Endothelial cell of umbilical vein (primary cell): ENCODE results near the gene STX1A. TPM values are rescaled to one million over a fixed set of nuclear protein-coding genes. Genes with fewer than 3 reads are reported as not detected.

Experiments used
- BruUV-seq: library from RNA; stranded (reverse); fragments of 400-500 nt; replicated peaks from 2 replicates; lab custom pipeline; 2021; lab: Mats Ljungman, UMichigan
- CTCF ChIA-PET: fragments of 300-600, 350-600 bp; sonication (Branson Sonifier 250); formaldehyde crosslinking; loops from one replicate; lab custom pipeline; 2021; ENCODE audit warnings: antibody characterized with exemption, inconsistent platforms; lab: Charles Lee
- POLR2A ChIA-PET: fragments of 300-600, 350-600 bp; sonication (Branson Sonifier 250); formaldehyde crosslinking; loops from one replicate; lab custom pipeline; 2021; ENCODE audit warnings: antibody characterized with exemption, inconsistent platforms; lab: Charles Lee
- DNase-seq: peaks from one replicate; pipeline ENCODE4 v3.0.0-alpha.2; 2011; ENCODE audit warnings: low read depth, low spot score
- FAIRE-seq: peaks from 2 replicates; lab custom pipeline; 2011; peaks lifted over from hg19 to GRCh38; lab: Jason Lieb, UNC
- H2AFZ ChIP-seq: 2 replicates; pipeline ENCODE4 v1.6.0; 2012; ENCODE audit warnings: low read depth, low read length, control low read depth, inconsistent platforms
- H3K27ac ChIP-seq: 2 replicates; pipeline ENCODE4 v1.5.1; 2011; ENCODE audit warnings: low read depth, mild to moderate bottlenecking, control low read depth, low read length, moderate library complexity; ENCODE audit not compliant: insufficient read depth
- H3K27me3 ChIP-seq, 2 experiments: 2 replicates each; pipeline versions ENCODE4 v1.6.0 to v1.6.1; 2011; ENCODE audit warnings: low read length in 2 of 2, mixed read lengths in 1 of 2; ENCODE audit not compliant: control insufficient read depth in 2 of 2, insufficient read depth in 2 of 2
- H3K36me3 ChIP-seq, 2 experiments: 2 replicates in 1 of 2; 3 replicates in 1 of 2; pipeline ENCODE4 v1.5.1; 2011; ENCODE audit warnings: low read length in 2 of 2, mild to moderate bottlenecking in 1 of 2, moderate library complexity in 1 of 2; ENCODE audit not compliant: control insufficient read depth in 2 of 2, insufficient read depth in 2 of 2; ENCODE audit errors: extremely low read depth in 1 of 2
- H3K4me1 ChIP-seq: 3 replicates; pipeline ENCODE4 v1.5.1; 2011; ENCODE audit warnings: mild to moderate bottlenecking, low read length; ENCODE audit not compliant: control insufficient read depth, insufficient read depth; ENCODE audit errors: extremely low read depth
- H3K4me2 ChIP-seq: 2 replicates; pipeline ENCODE4 v1.6.1; 2011; ENCODE audit warnings: low read length, control low read depth, mixed read lengths; ENCODE audit not compliant: insufficient read depth
- H3K4me3 ChIP-seq, 3 experiments: fragments of 200-600 bp in 1 of 3; sonication (generic), shearing (Covaris generic) in 1 of 3; replicated peaks in 1 of 3; 2 replicates each; pipeline ENCODE4 v1.5.1; 2011 to 2016; ENCODE audit warnings: control low read depth in 3 of 3, low read length in 3 of 3, mild to moderate bottlenecking in 2 of 3, inconsistent platforms in 1 of 3, low read depth in 1 of 3, moderate library complexity in 1 of 3; ENCODE audit not compliant: insufficient read depth in 1 of 3
- H3K79me2 ChIP-seq: 2 replicates; pipeline ENCODE4 v1.6.0; 2012; ENCODE audit warnings: low read length, inconsistent platforms; ENCODE audit not compliant: control insufficient read depth, insufficient read depth
- H3K9ac ChIP-seq: replicated peaks from 2 replicates; pipeline ENCODE3; 2011; ENCODE audit warnings: low read length, control low read depth; ENCODE audit not compliant: insufficient read depth; ENCODE audit errors: extremely low read depth
- H3K9me1 ChIP-seq: replicated peaks from 3 replicates; pipeline ENCODE4 v1.6.0; 2011; ENCODE audit warnings: mild to moderate bottlenecking, low read length; ENCODE audit not compliant: control insufficient read depth, insufficient read depth; ENCODE audit errors: extremely low read depth
- H3K9me3 ChIP-seq: replicated peaks from 2 replicates; pipeline ENCODE4 v1.5.1; 2012; ENCODE audit warnings: low read length, inconsistent platforms; ENCODE audit not compliant: control insufficient read depth, insufficient read depth
- H4K20me1 ChIP-seq: replicated peaks from 2 replicates; pipeline ENCODE3; 2011; ENCODE audit warnings: mild to moderate bottlenecking, low read length; ENCODE audit not compliant: control insufficient read depth, insufficient read depth; ENCODE audit errors: extremely low read depth
- EZH2 ChIP-seq: IDR thresholded peaks from 2 replicates; pipeline ENCODE4 v1.6.1; 2012; ENCODE audit warnings: borderline replicate concordance, low read depth, mild to moderate bottlenecking, moderate library complexity, low read length, inconsistent platforms; ENCODE audit not compliant: severe bottlenecking
- FOS ChIP-seq: IDR thresholded peaks from 2 replicates; pipeline ENCODE4 v1.6.1; 2011; ENCODE audit warnings: mild to moderate bottlenecking, low read length, moderate library complexity, borderline replicate concordance; ENCODE audit not compliant: insufficient read depth
- GATA2 ChIP-seq: IDR thresholded peaks from 2 replicates; pipeline ENCODE4 v1.7.0; 2011; ENCODE audit warnings: low read depth, mild to moderate bottlenecking, moderate library complexity, mixed read lengths, low read length; ENCODE audit not compliant: insufficient read length, insufficient read depth
- JUN ChIP-seq: IDR thresholded peaks from 2 replicates; pipeline ENCODE4 v1.6.1; 2011; ENCODE audit warnings: borderline replicate concordance, low read depth; ENCODE audit not compliant: insufficient read length, insufficient read depth
- MYC ChIP-seq: IDR thresholded peaks from one replicate; pipeline ENCODE4 v1.6.1; 2011; ENCODE audit warnings: mild to moderate bottlenecking, low read depth, low read length
- POLR2A ChIP-seq: IDR thresholded peaks from 2 replicates; pipeline ENCODE4 v1.6.1; 2012; ENCODE audit warnings: low read depth, mild to moderate bottlenecking, control low read depth, low read length
- POLR2AphosphoS5 ChIP-seq: IDR thresholded peaks from 2 replicates; pipeline ENCODE4 v1.6.1; 2012; ENCODE audit warnings: low read depth, mild to moderate bottlenecking, control low read depth, low read length, moderate library complexity; ENCODE audit not compliant: insufficient read depth
- dilution Hi-C: fragments of 300-500 bp; cut with MboI; formaldehyde crosslinking; loops from one replicate; pipeline ENCODE4 v1.15.0; 2019; ENCODE audit warnings: low sequenced_read_pairs; ENCODE audit not compliant: extremely low pct_ligation_motif_present
- intact Hi-C: fragments of 100-400 bp; cut with micrococcal nuclease; formaldehyde crosslinking; loops from one replicate; pipeline ENCODE4 v1.10.0; 2022
- polyA plus RNA-seq, 4 experiments: library from polyadenylated mRNA; depleted of rRNA in 3 of 4; stranded (reverse) in 3 of 4; unstranded in 1 of 4; fragments of >200 nt; gene quantifications; 2 replicates each; pipeline versions ENCODE4 v1.2.1 to v1.2.3, GENCODE V29; 2011 to 2012; ENCODE audit warnings: missing spikeins in 1 of 4
- total RNA-seq: library from RNA; stranded (reverse); gene quantifications from 2 replicates; pipeline ENCODE4 v1.2.3, GENCODE V29; 2021
- TF ChIP-seq, protein P1 (sequence below): IDR thresholded peaks from 2 replicates; pipeline ENCODE4 v1.6.1; 2011; ENCODE audit not compliant: insufficient read depth, insufficient read length
- TF ChIP-seq, protein P2 (sequence below), 2 donors: IDR thresholded peaks; 1 replicate in 1 of 2; 2 replicates in 1 of 2; pipeline ENCODE4 v1.5.1; 2011; ENCODE audit warnings: low read length in 2 of 2, mild to moderate bottlenecking in 2 of 2, moderate library complexity in 2 of 2, control low read depth in 1 of 2, inconsistent platforms in 1 of 2, low read depth in 1 of 2; ENCODE audit not compliant: insufficient read depth in 1 of 2; ENCODE audit errors: extremely low read depth in 1 of 2

Gene STX1A
- total and polyA plus RNA-seq, 2 donors (not counting 3 experiments of a cell fraction or from before 2014, with no cell fraction given): 13.1 to 20.8 TPM

DNA sequence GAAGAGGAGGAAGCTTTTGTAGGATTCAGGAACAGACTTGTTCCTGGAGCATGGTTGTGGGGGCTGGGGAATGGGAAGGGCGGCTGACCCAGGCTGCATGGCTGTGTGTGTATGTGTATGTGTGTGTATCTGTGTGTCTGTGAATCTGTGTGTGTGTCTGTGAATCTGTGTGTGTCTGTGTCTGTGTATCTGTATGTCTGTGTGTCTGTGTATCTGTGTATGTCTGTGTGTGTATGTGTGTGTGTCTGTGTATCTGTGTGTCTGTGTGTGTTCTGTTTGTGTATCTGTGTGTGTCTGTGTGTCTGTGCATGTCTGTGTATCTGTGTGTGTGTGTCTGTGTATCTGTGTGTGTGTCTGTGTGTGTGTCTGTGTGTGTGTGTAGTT, 6.6 kb upstream of the STX1A start:
- BruUV-seq: no TSS peak
- dilution Hi-C loops: no loop called here
- H3K27ac ChIP-seq: no peak overlapping the region
- DNase-seq (no peak), FAIRE-seq (peak; percentile 26)
- H3K79me2 ChIP-seq: no peaks in the 10 kb centered on the region
- no peaks in the 10 kb centered on the region for H3K9me1 ChIP-seq
- TF ChIP-seq, protein P1, sequence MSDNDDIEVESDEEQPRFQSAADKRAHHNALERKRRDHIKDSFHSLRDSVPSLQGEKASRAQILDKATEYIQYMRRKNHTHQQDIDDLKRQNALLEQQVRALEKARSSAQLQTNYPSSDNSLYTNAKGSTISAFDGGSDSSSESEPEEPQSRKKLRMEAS: no peak
- TF ChIP-seq POLR2AphosphoS5 (no peak), GATA2 (no peak), JUN (no peak), EZH2 (no peak), FOS (no peak), POLR2A (no peak), MYC (no peak)
- TF ChIP-seq, protein P2, sequence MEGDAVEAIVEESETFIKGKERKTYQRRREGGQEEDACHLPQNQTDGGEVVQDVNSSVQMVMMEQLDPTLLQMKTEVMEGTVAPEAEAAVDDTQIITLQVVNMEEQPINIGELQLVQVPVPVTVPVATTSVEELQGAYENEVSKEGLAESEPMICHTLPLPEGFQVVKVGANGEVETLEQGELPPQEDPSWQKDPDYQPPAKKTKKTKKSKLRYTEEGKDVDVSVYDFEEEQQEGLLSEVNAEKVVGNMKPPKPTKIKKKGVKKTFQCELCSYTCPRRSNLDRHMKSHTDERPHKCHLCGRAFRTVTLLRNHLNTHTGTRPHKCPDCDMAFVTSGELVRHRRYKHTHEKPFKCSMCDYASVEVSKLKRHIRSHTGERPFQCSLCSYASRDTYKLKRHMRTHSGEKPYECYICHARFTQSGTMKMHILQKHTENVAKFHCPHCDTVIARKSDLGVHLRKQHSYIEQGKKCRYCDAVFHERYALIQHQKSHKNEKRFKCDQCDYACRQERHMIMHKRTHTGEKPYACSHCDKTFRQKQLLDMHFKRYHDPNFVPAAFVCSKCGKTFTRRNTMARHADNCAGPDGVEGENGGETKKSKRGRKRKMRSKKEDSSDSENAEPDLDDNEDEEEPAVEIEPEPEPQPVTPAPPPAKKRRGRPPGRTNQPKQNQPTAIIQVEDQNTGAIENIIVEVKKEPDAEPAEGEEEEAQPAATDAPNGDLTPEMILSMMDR (IDR thresholded peaks at IDR 0.05; ENCODE audit: extremely low read depth in 1 of 2, insufficient read depth in 1 of 2, low read depth in 1 of 2, low read length in 2 of 2): no peak
- no peaks in the 10 kb centered on the region for H4K20me1 ChIP-seq
- H3K4me1 ChIP-seq: peaks cover 5% of the 10 kb centered on the region
- no peak overlapping the region for H3K4me2 ChIP-seq
- H3K36me3 ChIP-seq: no peaks in the 10 kb centered on the region
- intact Hi-C loops: no loop called here
- POLR2A ChIA-PET: no interaction called here
- H2AFZ ChIP-seq: no peak overlapping the region
- no peak overlapping the region for H3K4me3 ChIP-seq
- H3K27me3 ChIP-seq: no peaks in the 10 kb centered on the region
- CTCF ChIA-PET: interaction anchor here (0.9 to 8.6 kb wide), 14 partner anchors 9 to 207 kb away, joined by 3 to 270 read pairs (median 9); partner anchors contain the start of gene VPS37D
- H3K9ac ChIP-seq: no peak overlapping the region
- no peaks in the 10 kb centered on the region for H3K9me3 ChIP-seq
